Stimulated activated CD8-positive, alpha-beta memory T cell treated with anti-CD3 and anti-CD28 coated beads, Interleukin-4, amount 100 ng/mL, for 1 hour (primary cell): Measurements from ENCODE around the gene DPT.

Experiments
- DNase-seq, 2 donors: peaks; one replicate each; pipeline ENCODE4 v3.0.0-alpha.2; 2020; ENCODE audit warnings: low read depth in 2 of 2, low spot score in 1 of 2

Gene DPT

DNA sequence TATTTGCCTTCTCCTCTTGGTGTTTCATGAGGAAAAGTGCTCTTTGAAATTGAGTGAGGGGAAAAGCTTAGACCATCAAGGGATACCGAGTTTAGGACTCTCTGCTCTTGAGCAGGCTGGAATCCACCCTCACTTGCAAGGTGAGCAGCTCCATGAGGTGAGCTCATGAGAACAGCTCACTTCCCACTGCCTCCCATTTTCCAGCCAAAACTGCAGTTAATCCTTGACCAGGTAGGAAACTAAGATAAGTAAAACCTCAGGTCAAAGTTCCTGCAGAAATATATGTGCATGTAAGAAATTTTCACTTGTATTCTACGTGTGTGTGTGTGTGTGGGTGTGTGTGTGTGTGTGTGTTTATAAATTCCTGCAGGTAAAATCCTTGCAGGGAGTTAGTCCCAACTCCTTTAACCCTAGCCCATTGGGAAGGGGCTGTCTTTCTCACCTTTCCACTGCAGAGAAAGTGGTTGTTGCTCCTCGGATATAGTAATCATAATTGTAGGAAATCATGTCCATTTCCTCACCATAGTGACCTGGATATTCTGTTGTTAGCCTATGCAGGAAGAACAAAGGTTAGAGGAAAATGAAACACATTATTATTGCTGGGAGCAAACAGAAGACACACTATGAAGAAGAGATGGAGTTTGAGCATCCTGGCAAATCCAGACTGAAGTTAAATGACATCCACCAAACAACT lies 28.3 kb downstream of the DPT start:
- DNase-seq: no peak

DNA sequence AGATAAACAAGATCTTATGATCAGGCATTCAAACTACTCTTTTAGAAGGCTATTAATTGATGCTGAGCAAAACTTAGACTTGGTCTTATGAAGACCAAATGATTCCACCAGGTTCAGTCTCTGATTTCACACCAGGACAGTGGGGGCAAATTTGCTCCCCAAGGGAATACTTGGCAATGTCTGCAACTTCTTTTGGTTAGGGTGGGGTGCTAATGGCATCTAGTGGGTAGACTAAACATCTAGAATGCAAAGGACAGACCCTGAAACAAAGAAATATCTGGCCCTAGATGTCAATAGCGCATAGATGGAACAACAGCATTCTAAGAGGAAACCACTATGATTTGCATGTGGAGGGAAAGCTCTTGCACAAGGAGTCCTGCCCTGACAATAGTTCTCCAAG lies 30.6 kb downstream of the DPT start:
- no peak for DNase-seq

- DNase-seq: no peak
Observed at GRCh38 chr1:168697356-168698126, 31.5 kb downstream of the DPT start.

DNA sequence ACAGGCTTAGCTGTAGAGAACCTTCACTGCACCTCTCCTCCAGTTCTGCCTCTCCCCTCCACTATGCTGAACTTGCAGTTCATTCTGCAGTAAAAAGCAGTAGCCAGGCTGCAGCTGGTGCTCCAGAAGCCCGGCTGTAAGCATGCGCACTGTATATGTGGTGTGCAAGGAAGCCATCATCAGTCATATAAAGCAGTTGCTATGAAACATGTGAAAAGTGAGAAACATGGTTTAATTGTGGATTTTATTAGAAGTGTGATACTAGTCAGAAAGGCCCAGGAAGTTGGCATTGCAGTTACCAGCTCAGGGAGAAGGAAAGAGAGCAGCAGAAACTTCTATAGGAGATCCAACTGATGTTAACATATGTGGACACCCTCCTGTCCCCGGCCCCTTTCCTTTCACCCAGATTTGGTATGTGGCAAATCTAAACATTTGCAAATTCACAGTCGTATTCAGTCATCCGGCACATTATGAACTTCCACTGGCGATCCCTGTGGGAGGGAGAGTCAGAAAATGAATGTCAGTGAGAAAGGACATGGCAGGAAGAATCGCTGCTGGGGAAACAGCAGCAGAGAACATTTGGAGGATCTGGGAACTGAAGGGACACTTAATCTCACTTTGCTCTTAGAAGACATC lies 32.8 kb downstream of the DPT start:
- DNase-seq: no peak

GRCh38 chr1:168693872-168694238 lies 35.2 kb downstream of the DPT start:
- no peak for DNase-seq

DNA sequence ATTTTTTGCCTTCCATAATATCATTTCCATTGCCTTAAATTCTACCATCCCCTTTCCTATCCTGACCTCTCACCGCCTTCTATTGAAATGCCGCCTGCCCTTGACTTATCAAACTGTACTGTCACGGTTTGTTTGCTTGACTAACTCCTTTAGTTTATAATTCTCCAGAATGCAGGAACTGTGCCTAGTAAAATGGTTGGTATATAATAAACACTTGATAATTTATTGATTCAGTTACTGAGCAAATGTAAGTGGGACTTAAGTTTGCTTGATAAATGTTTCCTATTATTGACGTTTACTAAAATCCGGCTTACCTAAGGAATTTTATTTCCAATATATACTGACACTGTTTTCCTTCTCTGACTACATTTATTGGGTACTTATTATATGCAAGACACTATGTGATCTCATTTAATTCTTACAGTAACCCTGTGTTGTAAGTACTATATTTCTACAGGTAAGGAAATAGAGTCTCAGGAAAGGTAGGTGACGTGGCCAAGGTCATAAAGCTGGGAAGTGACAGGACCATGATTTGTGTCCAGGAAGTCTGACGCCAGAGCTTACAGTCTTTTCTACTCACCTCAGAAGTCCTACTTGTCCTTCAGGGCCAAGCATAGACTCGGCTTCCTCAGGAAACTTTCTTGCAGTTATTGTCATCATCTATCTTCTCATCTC lies 35.7 kb downstream of the DPT start:
- no peak for DNase-seq

DNA sequence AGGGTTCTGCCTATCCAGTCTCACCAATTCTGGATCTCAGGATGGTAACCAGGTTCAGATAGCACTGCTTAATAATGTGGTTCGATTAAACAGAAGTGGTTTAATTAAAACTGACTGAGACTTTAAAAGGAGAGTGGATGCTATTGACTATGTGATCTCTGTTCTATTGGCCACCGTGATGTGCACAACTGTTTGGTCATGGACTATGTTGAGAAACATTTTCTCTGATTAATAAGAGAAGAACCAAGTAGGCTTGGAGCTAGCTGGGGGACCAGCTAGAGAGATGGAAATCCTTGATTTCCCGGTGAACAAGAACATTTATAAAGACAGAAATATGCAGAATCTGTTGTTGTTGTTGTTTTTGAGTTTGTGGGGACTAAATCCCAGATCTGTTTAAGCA lies 36.5 kb downstream of the DPT start:
- no peak for DNase-seq

DNA sequence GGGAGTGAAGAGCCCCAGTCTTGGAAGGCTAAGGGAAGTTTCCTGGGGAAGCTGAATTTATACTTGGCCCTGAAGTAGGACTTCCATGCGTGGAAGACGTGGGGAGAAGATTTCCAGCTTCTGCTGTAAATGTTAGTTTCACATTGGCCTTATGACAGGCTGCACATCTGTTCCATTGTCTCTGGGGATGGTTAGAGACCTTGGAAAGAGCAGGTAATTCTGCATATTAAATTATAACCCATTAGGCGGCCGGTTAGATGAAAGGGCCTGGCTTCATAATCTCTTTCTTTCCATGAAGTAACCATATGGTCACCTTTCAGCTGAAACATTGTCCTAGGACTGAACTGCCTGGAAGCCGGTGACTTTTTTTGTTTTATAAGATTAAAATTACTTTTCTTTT lies 37.5 kb downstream of the DPT start:
- DNase-seq: no peak

DNA sequence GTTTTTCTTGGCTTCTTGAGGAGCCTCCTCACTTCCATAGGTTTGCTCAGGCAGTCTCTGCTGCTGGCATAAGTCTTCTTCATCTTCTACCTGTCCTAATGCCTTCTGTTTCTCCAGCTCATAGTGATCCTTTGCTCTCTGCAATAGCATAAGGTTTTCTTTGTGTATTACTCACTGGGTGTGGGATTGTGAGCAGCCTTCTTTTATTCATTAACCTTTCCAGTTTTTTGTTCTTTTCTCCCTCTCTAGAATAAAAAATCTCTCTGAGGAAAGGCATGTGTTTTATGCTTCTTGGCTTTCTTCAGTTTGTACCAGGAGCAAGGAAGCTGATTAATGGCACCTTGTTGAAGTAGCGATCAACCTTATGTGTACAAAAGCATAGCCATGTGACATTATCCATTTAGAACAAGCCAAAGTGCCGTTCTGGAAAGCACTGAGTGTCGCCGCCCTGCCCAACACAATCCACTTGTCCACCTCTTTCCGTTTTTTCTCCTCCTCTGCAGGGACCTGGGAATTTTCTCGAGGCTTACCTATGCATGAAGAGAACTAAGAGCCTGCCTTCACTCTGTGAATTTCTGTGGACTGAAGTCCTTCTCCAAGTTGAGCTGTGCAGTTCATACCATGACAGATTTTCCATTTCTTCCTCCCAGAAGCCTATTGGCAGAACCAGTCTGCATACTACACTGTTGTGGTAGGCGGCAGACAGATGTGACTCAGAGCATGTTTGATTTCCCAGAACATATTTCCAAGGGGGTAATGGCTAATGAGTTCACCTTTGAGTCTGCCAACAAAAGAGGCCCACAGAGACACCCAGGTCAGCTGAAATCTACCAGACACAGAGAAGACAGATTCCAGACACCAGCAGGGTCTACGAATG lies 39.0 kb downstream of the DPT start:
- DNase-seq: no peak

DNA sequence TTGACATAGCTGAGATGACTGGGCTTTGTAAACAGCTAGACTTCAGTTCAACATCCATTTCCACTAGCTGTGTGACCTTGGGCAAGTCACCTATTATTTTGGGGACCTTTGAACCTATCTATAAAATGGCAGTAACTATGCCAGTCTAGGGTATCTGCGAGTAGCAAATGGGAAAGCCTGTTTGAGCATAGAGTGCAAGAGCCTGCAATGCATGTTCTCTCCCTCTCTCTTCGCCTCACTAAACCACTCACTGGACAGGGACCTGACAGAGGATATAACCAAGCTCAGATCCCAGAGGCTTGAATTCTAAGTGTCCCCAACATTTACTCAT lies 39.7 kb downstream of the DPT start:
- no peak for DNase-seq

- DNase-seq: no peak
Observed at GRCh38 chr1:168688644-168689326, 40.2 kb downstream of the DPT start.

GRCh38 chr1:168687816-168688215 lies 41.2 kb downstream of the DPT start:
- DNase-seq: no peak

DNA sequence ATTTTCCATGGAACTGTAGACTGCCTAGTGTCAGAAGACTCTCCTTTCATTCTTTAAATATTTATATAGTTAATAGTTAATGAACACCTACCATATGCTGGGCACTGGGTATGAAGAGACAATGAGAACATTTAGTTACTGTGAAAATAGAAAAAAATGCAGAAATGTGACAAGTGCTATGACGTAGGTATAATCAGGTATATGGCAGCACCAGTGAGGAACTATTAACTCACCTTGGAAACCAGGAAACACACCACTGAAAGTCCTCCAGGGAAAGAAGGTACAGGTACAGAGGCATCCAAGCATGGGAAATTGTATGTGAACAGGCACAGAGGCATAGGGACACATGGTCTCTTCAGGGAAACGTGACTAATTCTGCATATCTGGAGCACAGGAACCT lies 42.3 kb downstream of the DPT start:
- DNase-seq: no peak

DNA sequence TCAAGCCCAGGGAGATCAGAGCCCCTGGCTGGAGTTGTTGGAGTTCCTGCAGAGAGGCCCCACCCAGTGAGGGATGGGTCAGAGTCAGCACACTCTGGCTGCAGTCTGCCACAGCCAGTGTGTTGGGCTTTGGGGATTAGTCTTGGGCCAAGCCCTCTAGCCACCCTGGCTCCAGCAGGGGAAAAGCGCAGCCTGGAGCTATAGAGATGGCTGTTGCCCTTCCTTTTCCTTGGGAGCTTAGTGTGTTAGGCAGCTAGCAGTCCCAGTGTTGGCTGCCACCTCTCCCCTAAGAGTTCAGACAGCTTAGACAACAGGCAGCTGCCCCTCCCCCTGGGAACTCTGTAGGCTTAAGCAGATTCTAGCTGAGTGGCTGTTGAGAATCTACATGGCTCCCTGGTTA lies 45.1 kb downstream of the DPT start:
- no peak for DNase-seq

DNA sequence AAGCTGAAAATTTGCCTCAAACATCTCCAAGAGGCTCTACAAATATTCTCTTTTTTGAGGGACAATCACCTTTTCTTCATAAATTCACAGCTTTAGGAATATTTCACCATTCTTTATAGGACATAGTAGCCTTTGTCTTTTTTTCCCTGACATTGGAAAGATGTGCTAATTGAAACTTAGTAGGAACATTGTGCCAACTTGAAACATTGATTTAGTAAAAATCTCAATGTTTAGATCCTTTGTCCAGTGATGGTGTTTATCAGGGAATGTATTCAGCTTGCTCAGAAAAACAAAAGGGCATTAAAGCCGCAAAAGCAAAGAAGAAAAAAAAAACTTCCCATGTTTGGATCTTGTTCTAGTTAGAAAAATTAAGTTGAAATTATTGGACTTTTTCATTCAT lies 52.1 kb downstream of the DPT start:
- no peak for DNase-seq

GRCh38 chr1:168676029-168676812 lies 52.8 kb downstream of the DPT start:
- no peak for DNase-seq

GRCh38 chr1:168673974-168674683 lies 54.9 kb downstream of the DPT start:
- no peak for DNase-seq

DNA sequence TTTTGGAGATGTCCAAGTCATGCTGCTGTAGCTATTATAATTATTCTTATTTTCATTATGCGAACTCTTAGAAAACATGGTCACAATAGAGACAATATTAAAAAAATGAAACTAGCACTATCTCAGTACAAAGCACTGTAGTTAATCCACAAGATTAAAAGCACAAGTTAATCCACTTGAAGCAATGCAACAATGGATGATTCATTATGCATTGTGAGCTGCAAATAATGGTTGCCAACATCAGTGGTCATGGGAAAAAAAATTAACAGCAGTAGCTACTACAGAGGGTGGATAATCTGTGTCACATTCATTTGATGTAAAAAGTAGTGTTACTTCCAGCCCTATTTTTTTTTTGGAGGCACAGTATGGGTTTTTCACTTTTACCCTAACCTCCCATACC lies 56.7 kb downstream of the DPT start:
- DNase-seq: no peak

GRCh38 chr1:168671782-168672181 lies 57.2 kb downstream of the DPT start:
- DNase-seq: no peak
